Measurements from ENCODE around the gene CEBPE.

GRCh38 chr14:23114120-23114458 lies 5.0 kb downstream of the CEBPE start:
- TF ChIP-seq POLR2A (IDR thresholded peaks at IDR 0.05) (no peak), CTCF (IDR thresholded peaks at IDR 0.05) (no peak)
